Activated naive CD8-positive, alpha-beta T cell treated with anti-CD3 and anti-CD28 coated beads for 36 hours (primary cell): ENCODE measurements around the gene DLG2. TPM values are rescaled to one million over a fixed set of nuclear protein-coding genes. Genes with fewer than 3 reads are reported as not detected.
"Not testable (repeated sequence)": the region's sequence is repeated elsewhere in the genome, so short reads cannot be mapped to it uniquely, and the experiment has no call there.

Experiments
- DNase-seq: peaks from one replicate; pipeline ENCODE4 v3.0.0; 2021
- H3K27ac Mint-ChIP-seq: one replicate; pipeline ENCODE4 v1.8.0; 2022; ENCODE audit warnings: mild to moderate bottlenecking, moderate library complexity, mixed read lengths
- H3K27me3 Mint-ChIP-seq: one replicate; pipeline ENCODE4 v1.8.0; 2022; ENCODE audit warnings: mild to moderate bottlenecking, mixed read lengths
- H3K36me3 Mint-ChIP-seq: one replicate; pipeline ENCODE4 v1.8.0; 2021; ENCODE audit warnings: mild to moderate bottlenecking, mixed read lengths
- H3K4me1 Mint-ChIP-seq: one replicate; pipeline ENCODE4 v1.8.0; 2021; ENCODE audit warnings: mixed read lengths
- H3K4me3 Mint-ChIP-seq: one replicate; pipeline ENCODE4 v1.8.0; 2022; ENCODE audit warnings: mild to moderate bottlenecking, moderate library complexity, mixed read lengths
- H3K9me3 Mint-ChIP-seq: one replicate; pipeline ENCODE4 v1.8.0; 2022; ENCODE audit warnings: mixed read lengths
- total RNA-seq, 2 experiments: library from RNA; stranded (reverse); gene quantifications; one replicate each; pipeline ENCODE4 v1.2.3, GENCODE V29; 2021

DLG2 gene
- total RNA-seq, 2 experiments from 2014 or later = 1.7 to 1.9 TPM

DNA sequence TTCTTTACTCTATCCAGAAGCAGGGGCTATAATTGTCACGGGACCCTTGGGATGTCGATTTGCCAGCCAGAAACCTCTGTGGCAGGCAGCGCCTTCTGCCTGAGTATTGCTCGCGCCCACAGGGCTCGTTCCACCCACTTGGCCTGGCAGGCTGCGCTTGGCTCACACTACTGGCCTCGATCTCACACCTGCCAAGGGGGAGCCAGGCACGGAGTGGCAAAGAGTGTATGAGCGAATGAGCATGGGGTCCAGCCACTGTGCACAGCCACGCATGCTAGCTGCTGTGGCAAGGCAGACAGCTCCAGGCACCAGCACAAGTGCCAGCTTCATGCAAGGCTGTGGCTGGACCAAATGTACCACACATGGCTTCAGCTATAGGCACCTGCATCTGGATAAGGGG, 599.8 kb downstream of the DLG2 start:
- Mint-ChIP-seq H3K36me3 (peaks cover 3% of the 10 kb centered on the region), H3K27me3 (no peaks in the 10 kb centered on the region), H3K9me3 (no peaks in the 10 kb centered on the region), H3K27ac (no peak overlapping the region), H3K4me1 (peaks cover 2% of the 10 kb centered on the region), H3K4me3 (no peak overlapping the region)
- DNase-seq = no peak

DNA sequence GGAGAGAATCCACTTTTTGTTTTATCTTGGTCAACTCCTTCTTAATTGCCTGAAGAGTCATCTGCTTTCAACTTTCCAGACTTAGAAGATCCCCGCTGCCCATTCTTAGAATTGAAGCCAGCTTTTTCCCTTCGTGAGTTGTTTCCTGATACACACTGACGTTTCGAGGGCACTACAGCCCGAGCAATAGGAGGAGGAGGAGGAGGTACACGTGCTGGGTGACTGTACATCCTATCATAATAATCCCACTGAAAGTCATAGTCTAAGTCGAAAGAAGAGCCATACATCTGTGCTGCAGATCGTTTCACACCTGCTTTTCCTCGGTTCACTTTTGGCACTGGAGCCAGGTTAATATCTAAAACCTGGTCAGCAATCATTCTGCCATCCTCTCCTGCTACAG, 606.1 kb downstream of the DLG2 start:
- no peaks in the 10 kb centered on the region for H3K36me3 Mint-ChIP-seq
- no peaks in the 10 kb centered on the region for H3K4me1 Mint-ChIP-seq
- no peak overlapping the region for H3K4me3 Mint-ChIP-seq
- H3K27ac Mint-ChIP-seq = no peak overlapping the region
- peaks cover 5% of the 10 kb centered on the region for H3K9me3 Mint-ChIP-seq
- H3K27me3 Mint-ChIP-seq = no peaks in the 10 kb centered on the region
- no peak for DNase-seq

DNA sequence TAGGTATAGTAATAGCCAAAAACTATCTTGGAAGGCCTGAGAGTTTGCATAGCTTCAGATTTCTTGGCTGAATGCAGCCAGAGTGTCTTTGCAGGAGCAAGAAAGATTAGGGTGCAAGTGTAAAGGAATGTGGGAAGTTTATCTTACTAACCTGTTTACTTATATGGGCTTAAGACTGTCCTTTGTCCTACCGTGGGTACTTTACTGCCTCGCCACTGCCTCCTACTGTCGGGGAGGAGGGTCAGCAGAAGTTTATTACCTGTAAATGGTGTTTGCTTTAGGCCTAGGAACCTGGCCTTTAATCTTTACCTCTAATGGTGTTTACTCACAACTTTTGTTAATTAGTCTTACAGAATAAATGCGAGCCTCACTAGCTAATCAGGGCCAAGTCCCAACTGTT, 633.8 kb downstream of the DLG2 start:
- Mint-ChIP-seq H3K27ac (no peak overlapping the region), H3K9me3 (peaks cover 15% of the 10 kb centered on the region), H3K4me3 (no peak overlapping the region), H3K4me1 (no peaks in the 10 kb centered on the region), H3K27me3 (no peaks in the 10 kb centered on the region), H3K36me3 (no peaks in the 10 kb centered on the region)
- DNase-seq = no peak

DNA sequence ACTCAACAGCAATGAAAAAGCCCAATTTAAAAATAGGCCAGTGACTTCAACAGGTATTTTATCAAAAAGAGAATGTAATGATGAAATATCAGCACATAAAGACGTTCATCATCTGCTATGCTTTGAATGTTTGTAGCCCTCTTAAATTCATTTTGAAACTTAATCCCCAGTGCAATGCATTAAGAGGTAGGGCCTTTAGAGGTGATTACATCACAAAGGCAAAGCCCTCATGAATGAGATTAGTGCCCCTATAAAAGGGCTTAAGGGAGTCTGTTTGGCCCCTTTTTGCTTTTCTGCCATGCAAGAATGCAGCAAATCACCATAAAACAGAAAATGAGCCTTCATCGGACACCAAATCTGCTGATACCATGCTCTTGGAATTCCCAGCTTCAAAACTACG, 637.0 kb downstream of the DLG2 start:
- H3K36me3 Mint-ChIP-seq = peaks cover 3% of the 10 kb centered on the region
- no peak for DNase-seq
- H3K4me3 Mint-ChIP-seq = no peak overlapping the region
- no peaks in the 10 kb centered on the region for H3K4me1 Mint-ChIP-seq
- H3K27ac Mint-ChIP-seq = no peak overlapping the region
- peaks cover 26% of the 10 kb centered on the region for H3K9me3 Mint-ChIP-seq
- H3K27me3 Mint-ChIP-seq = no peaks in the 10 kb centered on the region

DNA sequence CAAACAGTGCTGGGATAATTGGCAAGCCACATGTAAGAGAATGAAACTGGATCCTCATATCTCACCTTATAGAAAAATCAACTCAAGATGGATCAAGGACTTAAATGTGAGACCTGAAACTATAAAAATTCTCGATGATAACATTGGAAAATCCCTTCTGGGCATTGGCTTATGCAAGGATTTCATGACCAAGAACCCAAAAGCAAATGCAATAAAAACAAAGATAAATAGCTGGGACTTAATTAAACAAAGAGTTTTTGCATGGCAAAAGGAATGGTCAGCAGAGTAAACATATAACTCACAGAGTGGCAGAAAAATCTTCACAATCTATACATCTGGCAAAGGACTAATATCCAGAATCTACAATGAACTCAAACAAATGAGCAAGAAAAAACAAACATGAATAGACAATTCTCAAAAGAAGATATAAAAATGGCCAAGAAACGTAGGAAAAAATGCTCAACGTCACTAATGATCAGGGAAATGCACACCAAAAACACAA, 639.4 kb downstream of the DLG2 start:
- not testable (repeated sequence) for H3K36me3 Mint-ChIP-seq

DNA sequence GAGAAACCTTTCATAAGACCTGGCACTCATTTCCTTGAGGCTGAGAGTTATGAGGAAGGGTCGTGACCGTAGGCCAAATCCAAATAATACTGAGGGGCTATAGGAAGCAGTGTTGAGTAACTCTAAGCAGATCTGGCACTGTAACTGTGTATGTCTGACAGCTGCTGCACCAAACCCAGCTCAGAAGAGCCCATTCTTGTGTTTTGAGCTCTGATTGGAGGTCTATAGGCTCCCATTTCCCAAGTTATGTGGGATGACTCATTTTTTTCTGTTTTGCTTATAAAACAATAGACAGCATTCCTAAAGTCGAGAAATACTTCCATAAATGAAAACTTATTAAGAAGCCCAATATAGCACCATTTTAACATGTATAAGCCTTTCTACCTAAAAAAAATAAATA, 645.8 kb downstream of the DLG2 start:
- no peak for DNase-seq
- Mint-ChIP-seq H3K36me3 (peaks cover 3% of the 10 kb centered on the region), H3K9me3 (peaks cover 43% of the 10 kb centered on the region), H3K27ac (no peak overlapping the region), H3K4me3 (no peak overlapping the region), H3K4me1 (no peaks in the 10 kb centered on the region), H3K27me3 (no peaks in the 10 kb centered on the region)

More for the DNA sequence above, 639.4 kb downstream of the DLG2 start:
- not testable (repeated sequence) for H3K4me3 Mint-ChIP-seq, H3K4me1 Mint-ChIP-seq, H3K27me3 Mint-ChIP-seq, H3K27ac Mint-ChIP-seq, DNase-seq
- peaks cover 37% of the 10 kb centered on the region for H3K9me3 Mint-ChIP-seq

DNA sequence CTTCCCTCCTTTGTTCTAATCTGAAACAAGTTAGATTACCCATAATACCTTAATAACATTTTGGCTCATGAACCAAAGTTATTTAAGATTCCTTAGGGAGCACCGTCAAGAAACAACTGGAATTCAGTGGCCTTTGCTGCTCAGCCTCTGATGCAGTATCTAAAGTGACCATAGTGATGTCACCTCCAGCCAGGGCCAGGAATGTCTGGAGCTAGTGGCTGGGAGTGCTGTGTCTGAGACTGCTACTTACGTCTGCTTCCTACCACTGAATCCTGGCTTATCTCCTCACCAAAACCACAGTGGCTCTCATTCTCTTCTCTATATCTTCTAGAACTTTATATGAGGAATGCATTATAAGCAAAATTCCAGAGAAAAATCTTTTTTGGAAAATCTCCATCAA, 658.0 kb downstream of the DLG2 start:
- H3K4me3 Mint-ChIP-seq = no peak overlapping the region
- peaks cover 9% of the 10 kb centered on the region for H3K9me3 Mint-ChIP-seq
- no peak overlapping the region for H3K27ac Mint-ChIP-seq

DNA sequence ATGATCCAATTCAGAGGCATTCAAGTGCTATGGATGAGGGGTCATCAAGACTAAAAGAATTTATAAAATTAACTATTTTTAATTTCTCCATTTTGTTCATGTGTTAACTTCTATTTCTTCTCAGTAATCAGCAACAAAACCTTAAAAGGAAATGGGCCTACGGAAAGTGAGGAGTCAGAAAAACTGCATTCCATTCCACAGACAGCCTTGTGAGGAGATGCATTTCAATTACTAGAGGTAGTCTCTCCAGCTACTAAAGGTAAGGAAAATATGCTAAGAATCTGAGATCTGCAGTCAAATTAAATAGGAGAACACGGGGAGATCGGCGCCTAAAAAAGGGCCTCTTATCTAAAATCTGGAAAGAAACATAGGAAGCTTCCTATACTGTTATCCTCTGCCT, 661.7 kb downstream of the DLG2 start:
- no peak for DNase-seq
- H3K27me3 Mint-ChIP-seq = no peaks in the 10 kb centered on the region
- no peaks in the 10 kb centered on the region for H3K4me1 Mint-ChIP-seq
- peaks cover 7% of the 10 kb centered on the region for H3K9me3 Mint-ChIP-seq
- no peak overlapping the region for H3K4me3 Mint-ChIP-seq
- H3K36me3 Mint-ChIP-seq = no peaks in the 10 kb centered on the region
- H3K27ac Mint-ChIP-seq = no peak overlapping the region

More for the DNA sequence above, 658.0 kb downstream of the DLG2 start:
- H3K4me1 Mint-ChIP-seq = no peaks in the 10 kb centered on the region
- no peaks in the 10 kb centered on the region for H3K36me3 Mint-ChIP-seq
- no peak for DNase-seq
- no peaks in the 10 kb centered on the region for H3K27me3 Mint-ChIP-seq

DNA sequence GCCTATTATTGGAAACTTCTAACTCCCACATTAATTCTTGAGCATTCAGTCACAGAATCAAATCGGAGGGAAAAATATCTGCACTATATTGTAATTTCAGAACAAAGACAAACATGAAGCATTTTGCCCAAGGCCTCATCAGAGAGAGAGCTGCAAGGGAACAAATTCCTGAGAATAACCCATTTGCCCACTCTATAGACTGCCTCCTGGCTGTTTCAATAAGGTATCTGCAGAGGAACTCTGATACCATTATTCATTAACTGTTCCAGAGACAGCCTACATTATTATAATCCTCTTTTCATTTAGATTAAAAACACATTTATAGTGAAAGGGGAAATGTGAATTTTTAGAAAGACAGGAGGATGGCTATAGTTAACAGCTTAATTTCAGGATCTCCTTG, 663.9 kb downstream of the DLG2 start:
- H3K4me3 Mint-ChIP-seq = no peak overlapping the region
- H3K27ac Mint-ChIP-seq = no peak overlapping the region
- no peaks in the 10 kb centered on the region for H3K9me3 Mint-ChIP-seq
- H3K36me3 Mint-ChIP-seq = no peaks in the 10 kb centered on the region
- H3K27me3 Mint-ChIP-seq = no peaks in the 10 kb centered on the region
- no peak for DNase-seq
- H3K4me1 Mint-ChIP-seq = no peaks in the 10 kb centered on the region

DNA sequence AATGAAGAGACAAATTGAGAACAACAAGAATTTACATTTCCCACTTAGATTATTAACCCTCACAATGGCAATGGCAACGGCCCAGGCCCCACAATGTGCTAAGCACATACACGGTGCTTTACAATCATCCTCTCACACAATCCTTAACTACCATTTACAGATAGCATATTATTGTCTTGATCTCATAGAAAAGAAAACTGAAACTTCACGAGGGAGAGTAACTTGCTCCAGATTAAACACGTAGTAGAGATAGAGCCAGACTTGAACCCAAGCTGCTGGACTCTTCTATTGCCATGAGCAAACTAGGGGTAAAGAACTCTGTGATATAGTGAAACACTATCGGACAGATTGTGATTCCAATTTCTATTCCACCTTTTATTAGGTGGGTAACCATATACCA, 665.1 kb downstream of the DLG2 start:
- Mint-ChIP-seq H3K9me3 (no peaks in the 10 kb centered on the region), H3K4me1 (no peaks in the 10 kb centered on the region), H3K27me3 (no peaks in the 10 kb centered on the region), H3K27ac (no peak overlapping the region), H3K4me3 (no peak overlapping the region), H3K36me3 (no peaks in the 10 kb centered on the region)
- no peak for DNase-seq

DNA sequence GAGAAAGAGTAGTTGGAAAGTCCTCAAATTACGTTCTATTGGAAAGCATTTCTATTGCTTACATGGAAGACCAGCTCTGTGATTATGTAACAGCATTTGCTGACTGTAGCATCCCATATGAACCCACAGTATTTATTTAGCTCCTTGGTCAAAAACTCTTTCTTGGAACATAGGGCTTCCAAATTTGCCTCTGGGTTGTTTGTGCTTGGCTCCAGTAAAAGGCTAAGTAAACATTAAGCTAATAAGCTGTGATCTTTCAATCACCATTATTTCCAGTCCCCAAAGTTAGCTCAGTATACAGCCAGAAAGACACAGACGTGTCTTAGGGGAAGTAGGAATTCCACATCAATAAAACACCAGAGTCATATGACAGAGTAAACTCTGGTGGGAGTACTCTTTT, 668.8 kb downstream of the DLG2 start:
- no peaks in the 10 kb centered on the region for H3K27me3 Mint-ChIP-seq

DNA sequence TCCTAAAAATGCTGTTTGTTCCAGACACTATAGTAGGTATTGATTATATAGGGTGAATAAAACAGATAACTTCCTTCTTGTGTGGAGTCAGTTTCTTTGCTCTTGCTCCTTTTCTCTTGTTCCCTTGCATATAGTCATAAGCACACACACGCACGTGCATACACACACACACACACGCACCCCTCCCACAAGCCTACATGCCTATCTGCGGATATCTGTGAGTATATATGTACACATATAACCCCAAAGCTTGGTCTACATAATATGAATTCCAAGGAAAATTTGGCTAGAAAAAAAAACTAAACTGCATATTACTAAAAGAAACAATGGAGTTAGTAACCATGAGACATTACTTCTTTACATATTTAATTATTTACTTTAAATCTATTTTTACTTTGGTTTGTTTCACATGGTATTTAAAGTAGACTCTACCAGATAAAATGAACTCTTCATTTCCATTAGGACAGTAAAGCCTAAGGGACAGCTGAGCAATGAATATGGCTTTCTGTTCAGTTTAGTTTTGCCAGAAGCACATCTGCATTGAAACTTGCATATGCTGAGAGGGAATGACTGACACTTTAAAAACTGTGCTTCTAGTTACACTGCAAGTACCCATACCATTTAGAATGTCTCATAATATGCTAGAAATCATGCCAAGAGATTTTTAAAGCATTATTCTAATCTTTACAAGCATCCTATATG, 676.4 kb downstream of the DLG2 start:
- H3K4me1 Mint-ChIP-seq = no peaks in the 10 kb centered on the region
- no peak for DNase-seq
- H3K9me3 Mint-ChIP-seq = peaks cover 13% of the 10 kb centered on the region
- H3K27me3 Mint-ChIP-seq = no peaks in the 10 kb centered on the region
- no peak overlapping the region for H3K27ac Mint-ChIP-seq
- H3K4me3 Mint-ChIP-seq = no peak overlapping the region
- no peaks in the 10 kb centered on the region for H3K36me3 Mint-ChIP-seq

More for the DNA sequence above, 668.8 kb downstream of the DLG2 start:
- no peaks in the 10 kb centered on the region for H3K36me3 Mint-ChIP-seq
- no peak overlapping the region for H3K4me3 Mint-ChIP-seq
- H3K27ac Mint-ChIP-seq = no peak overlapping the region
- no peaks in the 10 kb centered on the region for H3K4me1 Mint-ChIP-seq
- no peak for DNase-seq
- peaks cover under 1% of the 10 kb centered on the region for H3K9me3 Mint-ChIP-seq

DNA sequence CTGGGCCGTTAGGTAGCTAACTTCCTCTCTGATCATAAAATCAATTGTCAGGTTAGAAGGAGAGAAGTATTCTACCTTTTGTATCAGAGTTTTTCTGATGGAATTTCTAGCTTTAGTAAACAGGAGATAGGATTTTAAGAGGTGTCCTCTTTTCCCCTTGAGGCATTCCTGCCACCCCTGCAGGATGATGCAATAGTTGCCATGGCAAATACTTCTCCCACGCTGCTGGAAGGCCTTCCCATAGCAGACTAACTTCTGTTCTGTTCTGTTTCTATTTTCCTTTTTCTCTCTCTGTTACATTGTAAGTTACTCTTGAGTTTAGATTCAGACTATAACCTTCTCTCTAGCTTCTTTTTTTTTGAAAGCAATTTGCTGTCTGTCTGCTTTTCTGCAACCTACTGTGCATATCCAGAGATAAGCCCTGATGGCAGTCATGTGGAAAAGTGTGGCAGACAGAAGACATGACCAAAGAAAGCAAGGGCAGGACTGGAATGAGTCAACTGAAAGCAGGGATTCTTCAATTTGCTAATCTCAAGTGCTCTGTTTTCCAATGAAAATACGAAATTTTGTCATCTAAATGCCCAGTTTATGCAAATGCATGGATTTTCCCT, 679.1 kb downstream of the DLG2 start:
- no peak overlapping the region for H3K27ac Mint-ChIP-seq
- H3K4me1 Mint-ChIP-seq = no peaks in the 10 kb centered on the region
- H3K36me3 Mint-ChIP-seq = no peaks in the 10 kb centered on the region
- H3K9me3 Mint-ChIP-seq = peaks cover 22% of the 10 kb centered on the region
- DNase-seq = no peak
- no peaks in the 10 kb centered on the region for H3K27me3 Mint-ChIP-seq
- no peak overlapping the region for H3K4me3 Mint-ChIP-seq

DNA sequence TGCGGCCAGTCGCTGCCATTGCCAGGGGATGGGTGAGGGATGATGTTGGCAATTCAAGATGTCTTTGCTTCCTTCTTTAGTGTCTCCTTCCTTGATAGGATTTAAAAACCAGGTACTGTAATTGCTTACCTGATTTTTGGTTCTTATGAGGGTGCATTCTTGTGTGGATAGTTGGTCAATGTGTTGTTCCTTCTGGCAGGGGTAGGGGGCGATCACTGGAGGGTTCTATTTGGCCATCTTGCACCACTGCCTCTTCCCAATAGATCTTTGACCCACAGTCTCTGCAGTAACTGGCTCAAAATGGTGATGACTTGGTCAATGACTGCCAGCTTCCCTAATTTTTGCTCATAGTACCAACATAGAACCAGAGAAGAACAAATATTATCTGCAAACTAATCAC, 680.1 kb downstream of the DLG2 start:
- Mint-ChIP-seq H3K27me3 (no peaks in the 10 kb centered on the region), H3K4me1 (no peaks in the 10 kb centered on the region), H3K4me3 (no peak overlapping the region), H3K36me3 (no peaks in the 10 kb centered on the region), H3K27ac (no peak overlapping the region), H3K9me3 (peaks cover 27% of the 10 kb centered on the region)
- no peak for DNase-seq

DNA sequence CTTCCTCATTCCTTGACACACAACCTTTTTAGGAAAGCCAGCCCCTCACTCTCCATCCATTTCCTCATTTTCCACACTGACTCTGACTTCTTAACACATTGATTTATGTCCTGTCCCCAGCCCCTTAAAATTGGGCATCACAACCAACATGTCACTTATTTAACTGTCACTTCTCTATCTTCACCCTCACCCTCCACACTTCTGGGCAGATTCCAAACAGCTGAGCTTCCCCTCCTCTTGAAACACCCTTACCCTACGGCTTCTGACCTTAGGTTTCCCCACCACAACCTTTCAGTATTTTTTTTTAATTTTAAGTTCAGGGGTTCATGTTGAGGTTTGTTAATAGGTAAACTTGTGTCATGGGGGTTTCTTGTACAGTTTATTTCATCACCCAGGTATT, 696.3 kb downstream of the DLG2 start:
- Mint-ChIP-seq H3K4me3 (no peak overlapping the region), H3K27me3 (no peaks in the 10 kb centered on the region), H3K36me3 (no peaks in the 10 kb centered on the region), H3K4me1 (no peaks in the 10 kb centered on the region), H3K9me3 (peaks cover 12% of the 10 kb centered on the region), H3K27ac (no peak overlapping the region)
- DNase-seq = no peak

DNA sequence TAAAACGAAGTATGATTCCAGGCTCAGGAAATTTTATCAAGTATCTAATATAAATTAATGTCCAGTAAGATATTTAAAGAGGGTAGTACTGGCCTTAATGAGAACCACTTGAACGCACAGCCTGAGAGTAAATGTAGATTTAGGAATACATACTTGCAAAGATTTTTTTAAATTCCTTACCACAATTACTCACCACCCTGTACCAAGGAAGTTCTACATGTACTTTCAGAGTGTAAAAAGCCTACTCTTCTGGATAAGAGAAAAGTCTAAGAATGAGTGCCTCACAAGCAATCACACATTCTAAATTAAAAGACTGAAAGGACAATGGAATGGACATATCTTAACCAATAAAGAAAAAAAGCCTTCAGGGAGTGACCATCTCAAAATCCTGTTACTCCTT, 697.4 kb downstream of the DLG2 start:
- Mint-ChIP-seq H3K4me1 (no peaks in the 10 kb centered on the region), H3K4me3 (no peak overlapping the region), H3K9me3 (peaks cover 8% of the 10 kb centered on the region), H3K36me3 (no peaks in the 10 kb centered on the region), H3K27ac (no peak overlapping the region), H3K27me3 (no peaks in the 10 kb centered on the region)
- DNase-seq = no peak
